HEK293 (cell line): ENCODE data around the gene ARNT2.

Source experiments
- CTCF ChIP-seq: fragments of 450-650 bp; formaldehyde crosslinking; IDR thresholded peaks from 2 replicates; pipeline ENCODE4 v1.5.1; 2016; ENCODE audit warnings: missing biosample characterization, missing genetic modification characterization
- GLIS2 ChIP-seq: fragments of 450-650 bp; formaldehyde crosslinking; IDR thresholded peaks from 2 replicates; pipeline ENCODE4 v1.5.1; 2016; ENCODE audit warnings: missing biosample characterization, missing genetic modification characterization
- PRDM4 ChIP-seq: fragments of 450-650 bp; formaldehyde crosslinking; IDR thresholded peaks from 2 replicates; pipeline ENCODE4 v1.5.1; 2017; ENCODE audit warnings: missing biosample characterization, missing genetic modification characterization
- REST ChIP-seq: fragments of 450-650 bp; formaldehyde crosslinking; IDR thresholded peaks from 2 replicates; pipeline ENCODE4 v1.5.1; 2016; ENCODE audit warnings: missing biosample characterization, missing genetic modification characterization
- TCF7L2 ChIP-seq: IDR thresholded peaks from 2 replicates; pipeline ENCODE4 v1.6.1; 2011; ENCODE audit warnings: low read depth, mild to moderate bottlenecking, inconsistent platforms, low read length, moderate library complexity, borderline replicate concordance
- ZNF133 ChIP-seq: fragments of 450-650 bp; formaldehyde crosslinking; IDR thresholded peaks from 2 replicates; pipeline ENCODE4 v1.5.1; 2016; ENCODE audit warnings: missing biosample characterization, missing genetic modification characterization
- ZNF140 ChIP-seq: fragments of 450-650 bp; formaldehyde crosslinking; IDR thresholded peaks from 2 replicates; pipeline ENCODE4 v1.5.1; 2016; ENCODE audit warnings: missing biosample characterization, missing genetic modification characterization
- ZNF544 ChIP-seq: fragments of 450-650 bp; formaldehyde crosslinking; IDR thresholded peaks from 2 replicates; pipeline ENCODE4 v1.5.0; 2017; ENCODE audit warnings: missing biosample characterization, missing genetic modification characterization

GRCh38 chr15:80579611-80580010, 175.4 kb downstream of the ARNT2 start:
- TF ChIP-seq ZNF133 (no peak), REST (tag by site-specific recombination) (no peak), TCF7L2 (no peak), CTCF (no peak), PRDM4 (no peak), GLIS2 (no peak), ZNF140 (tag by site-specific recombination) (no peak), ZNF544 (no peak)
